Fibroblast of mammary gland (primary cell): ENCODE data around the gene HDAC8.
"Not testable (repeated sequence)": the region's sequence is repeated elsewhere in the genome, so short reads cannot be mapped to it uniquely, and the experiment has no call there.

ENCODE experiments used
- DNase-seq: peaks from one replicate; pipeline ENCODE4 v3.0.0-alpha.2; 2010; ENCODE audit warnings: low read depth
- H3K4me3 ChIP-seq: 2 replicates; pipeline ENCODE4 v1.5.1; 2011; ENCODE audit warnings: low read depth, mild to moderate bottlenecking, low read length, moderate library complexity; ENCODE audit not compliant: control insufficient read depth
- TF ChIP-seq, protein P1 (sequence below): conservative IDR thresholded peaks from 2 replicates; pipeline ENCODE4 v1.5.1; 2011; ENCODE audit warnings: low read depth, low read length, inconsistent platforms; ENCODE audit not compliant: control insufficient read depth, insufficient read depth

HDAC8 gene

DNA sequence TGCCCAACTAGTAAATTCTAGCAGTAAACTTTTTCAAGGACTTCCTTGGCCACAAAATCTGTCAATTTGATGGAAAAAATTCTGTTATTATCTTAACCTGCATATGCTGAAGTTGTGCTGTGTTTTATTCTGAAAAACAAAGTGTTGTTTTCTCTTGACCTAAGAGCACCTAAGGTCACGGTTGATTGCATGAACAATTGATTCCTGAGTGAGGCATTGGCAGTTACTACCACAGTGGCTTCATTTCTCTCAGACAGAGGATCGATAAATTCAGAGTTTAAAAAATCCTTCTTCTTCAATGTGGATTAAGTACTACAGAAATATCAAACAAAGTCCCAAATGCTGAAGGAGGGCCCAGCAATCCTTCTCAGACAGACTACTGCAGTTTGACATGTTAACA lies 6.2 kb downstream of the HDAC8 start:
- TF ChIP-seq, protein P1, sequence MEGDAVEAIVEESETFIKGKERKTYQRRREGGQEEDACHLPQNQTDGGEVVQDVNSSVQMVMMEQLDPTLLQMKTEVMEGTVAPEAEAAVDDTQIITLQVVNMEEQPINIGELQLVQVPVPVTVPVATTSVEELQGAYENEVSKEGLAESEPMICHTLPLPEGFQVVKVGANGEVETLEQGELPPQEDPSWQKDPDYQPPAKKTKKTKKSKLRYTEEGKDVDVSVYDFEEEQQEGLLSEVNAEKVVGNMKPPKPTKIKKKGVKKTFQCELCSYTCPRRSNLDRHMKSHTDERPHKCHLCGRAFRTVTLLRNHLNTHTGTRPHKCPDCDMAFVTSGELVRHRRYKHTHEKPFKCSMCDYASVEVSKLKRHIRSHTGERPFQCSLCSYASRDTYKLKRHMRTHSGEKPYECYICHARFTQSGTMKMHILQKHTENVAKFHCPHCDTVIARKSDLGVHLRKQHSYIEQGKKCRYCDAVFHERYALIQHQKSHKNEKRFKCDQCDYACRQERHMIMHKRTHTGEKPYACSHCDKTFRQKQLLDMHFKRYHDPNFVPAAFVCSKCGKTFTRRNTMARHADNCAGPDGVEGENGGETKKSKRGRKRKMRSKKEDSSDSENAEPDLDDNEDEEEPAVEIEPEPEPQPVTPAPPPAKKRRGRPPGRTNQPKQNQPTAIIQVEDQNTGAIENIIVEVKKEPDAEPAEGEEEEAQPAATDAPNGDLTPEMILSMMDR: no peak
- no peak for DNase-seq
- H3K4me3 ChIP-seq: no peak overlapping the region

DNA sequence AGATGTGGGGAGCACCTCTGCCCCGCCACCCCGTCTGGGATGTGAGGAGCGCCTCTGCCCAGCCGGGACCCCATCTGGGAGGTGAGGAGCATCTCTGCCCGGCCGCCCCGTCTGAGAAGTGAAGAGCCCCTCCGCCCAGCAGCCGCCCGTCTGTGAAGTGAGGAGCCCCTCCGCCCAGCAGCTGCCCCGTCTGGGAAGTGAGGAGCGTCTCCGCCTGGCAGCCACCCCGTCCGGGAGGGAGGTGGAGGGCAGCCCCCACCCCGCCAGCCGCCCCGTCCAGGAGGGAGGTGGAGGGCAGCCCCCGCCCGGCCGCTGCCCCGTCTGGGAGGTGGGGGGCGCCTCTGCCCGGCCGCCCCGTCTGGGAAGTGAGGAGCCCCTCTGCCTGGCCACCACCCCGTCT lies 13.0 kb downstream of the HDAC8 start:
- not testable (repeated sequence) for DNase-seq, H3K4me3 ChIP-seq

DNA sequence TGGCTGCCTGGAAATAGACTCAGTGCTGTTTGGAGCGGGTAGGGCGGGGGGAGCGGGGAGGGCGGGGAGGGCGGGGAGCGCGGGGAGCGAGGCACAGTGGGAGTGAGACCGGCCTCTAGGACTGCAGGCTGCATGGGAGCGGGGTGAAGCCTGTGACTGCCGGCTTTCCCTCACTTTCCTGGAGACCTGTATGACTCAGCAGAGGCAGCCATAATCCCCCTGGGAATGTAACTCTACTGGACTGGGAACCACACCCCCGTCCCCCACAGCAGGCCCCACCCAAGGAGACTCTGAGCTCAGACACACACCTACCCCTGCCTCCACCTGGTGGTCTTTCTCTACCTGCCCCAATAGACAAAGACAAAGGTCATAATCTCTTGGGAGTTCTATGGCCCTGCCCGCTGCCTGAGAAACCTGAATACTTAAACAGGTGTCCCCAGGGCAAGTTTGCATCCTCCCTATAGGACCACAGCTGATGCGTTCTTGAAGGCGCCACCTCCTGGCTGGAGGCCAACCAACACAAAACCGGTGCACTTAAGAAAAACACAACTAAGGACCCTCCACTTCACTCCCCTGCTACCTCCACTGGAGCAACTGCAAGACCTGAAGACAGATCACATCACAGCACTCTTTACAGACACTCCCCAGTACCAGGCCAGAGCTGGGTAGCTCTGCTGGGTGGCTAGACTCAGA lies 18.0 kb downstream of the HDAC8 start:
- TF ChIP-seq, protein P1: no peak
- H3K4me3 ChIP-seq: no peak overlapping the region
- DNase-seq: peak; percentile 25

DNA sequence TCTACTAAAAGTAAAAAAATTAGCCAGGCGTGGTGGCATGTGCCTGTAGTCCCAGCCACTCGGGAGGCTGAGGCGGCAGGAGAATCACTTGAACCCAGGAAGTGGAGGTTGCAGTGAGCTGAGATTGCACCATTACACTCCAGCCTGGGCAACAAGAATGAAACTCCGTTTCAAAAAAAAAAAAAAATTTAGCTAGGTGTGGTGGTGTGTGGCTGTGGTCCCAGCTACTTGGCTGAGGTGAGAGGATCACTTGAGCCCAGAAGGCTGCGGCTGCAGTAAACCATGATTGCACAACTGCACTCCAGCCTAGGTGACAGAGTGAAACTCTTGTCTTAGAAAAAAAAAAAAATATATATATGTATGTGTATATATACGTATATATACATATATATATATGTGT lies 20.2 kb downstream of the HDAC8 start:
- DNase-seq, H3K4me3 ChIP-seq: not testable (repeated sequence)

DNA sequence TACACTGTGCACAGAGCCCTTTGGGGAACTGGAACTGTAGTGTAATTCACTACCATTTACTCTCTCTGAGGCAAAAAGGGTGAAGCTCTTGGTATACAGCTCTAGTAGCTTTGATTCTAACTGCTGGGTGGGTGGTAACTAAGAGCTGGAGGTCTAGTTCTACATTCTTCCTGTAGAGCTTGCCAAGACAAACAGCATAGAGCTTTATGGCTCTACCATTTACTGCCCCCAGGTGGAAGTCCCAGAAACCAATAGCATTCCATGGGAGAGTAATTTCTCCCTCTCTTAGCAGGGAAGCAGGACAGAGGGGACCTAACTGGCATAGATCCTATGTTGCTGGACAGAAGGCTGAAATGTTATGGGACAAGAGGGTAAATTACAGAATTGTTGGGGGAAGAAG lies 26.7 kb downstream of the HDAC8 start:
- H3K4me3 ChIP-seq: no peak overlapping the region
- DNase-seq: peak; percentile 14
- TF ChIP-seq, protein P1: peak; percentile 22

DNA sequence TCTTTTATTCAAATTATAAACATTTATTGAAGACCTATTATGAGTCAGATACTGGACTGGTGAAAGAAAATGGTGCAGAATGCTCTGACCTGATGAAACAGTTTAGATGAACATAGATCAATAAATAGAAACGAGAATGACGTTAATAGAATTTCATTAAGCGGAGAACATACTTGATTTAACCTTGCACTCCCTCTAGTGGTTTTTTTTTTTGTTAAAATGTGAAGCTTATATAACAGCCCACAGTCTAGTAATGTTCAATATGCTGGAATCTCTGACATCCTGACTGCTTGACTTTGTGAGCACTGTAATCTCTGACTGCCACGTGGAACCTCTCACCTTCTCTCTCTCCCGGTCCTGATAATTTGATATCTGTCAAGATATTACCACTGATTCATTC lies 32.3 kb downstream of the HDAC8 start:
- DNase-seq: peak; percentile 59
- no peak overlapping the region for H3K4me3 ChIP-seq
- TF ChIP-seq, protein P1: peak; percentile 34

DNA sequence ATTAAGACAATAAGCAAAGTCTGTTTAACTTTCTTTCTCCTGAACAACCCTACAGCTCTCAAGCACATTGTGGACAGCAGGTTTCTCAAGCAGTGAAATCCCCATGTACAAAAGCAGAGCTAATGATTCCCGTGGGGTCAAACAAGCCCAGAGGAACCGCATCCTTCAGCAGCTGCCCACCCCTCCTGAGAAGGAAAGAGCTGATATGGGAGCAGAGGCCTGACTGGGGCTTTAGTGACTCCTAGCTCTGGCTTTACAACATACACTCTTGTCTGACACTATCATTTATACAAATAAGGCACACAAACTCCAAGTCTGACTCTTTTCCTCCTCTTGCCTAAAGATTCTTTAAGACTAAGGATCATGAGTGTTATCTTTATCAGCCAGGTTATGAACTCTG lies 32.8 kb downstream of the HDAC8 start:
- TF ChIP-seq, protein P1: no peak
- no peak for DNase-seq
- no peak overlapping the region for H3K4me3 ChIP-seq

DNA sequence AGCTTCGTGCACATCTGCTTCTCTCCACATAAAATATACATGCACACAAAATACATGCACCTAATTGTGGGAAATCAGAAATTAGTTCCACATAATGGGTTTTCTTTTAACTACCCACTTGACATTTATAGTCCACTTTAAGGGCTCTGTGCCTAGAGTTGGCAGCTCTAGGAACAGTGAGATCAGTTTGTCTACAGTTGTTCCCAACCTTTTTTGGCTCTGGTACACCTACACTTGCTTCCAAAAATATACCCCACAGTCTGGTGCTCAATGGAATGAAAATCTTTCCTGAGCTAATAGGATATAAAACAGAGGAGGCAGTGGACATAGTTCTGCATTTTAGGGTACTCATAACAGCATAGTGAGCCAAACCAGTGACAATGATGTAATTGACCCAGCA lies 36.1 kb downstream of the HDAC8 start:
- H3K4me3 ChIP-seq: no peak overlapping the region
- no peak for DNase-seq
- TF ChIP-seq, protein P1: no peak
